Activated naive CD8-positive, alpha-beta T cell treated with anti-CD3 and anti-CD28 coated beads, Interleukin-2, amount 50 U/mL, for 16 hours (primary cell): Measurements from ENCODE around the gene GCKR.

Experiments used
- DNase-seq: peaks from one replicate; pipeline ENCODE4 v3.0.0-alpha.2; 2020; ENCODE audit warnings: low read depth, low spot score

Gene GCKR

GRCh38 chr2:27571681-27572080, 75.0 kb downstream of the GCKR start:
- DNase-seq = no peak

- DNase-seq = no peak
Observed at GRCh38 chr2:27572439-27572838, 75.8 kb downstream of the GCKR start.

GRCh38 chr2:27572998-27573429, 76.4 kb downstream of the GCKR start:
- no peak for DNase-seq
